GM10248 (cell line): ENCODE data around the gene LRBA.

Source experiments
- CTCF ChIA-PET: fragments of 300-600 bp; sonication (Branson Sonifier 250); formaldehyde crosslinking; extraction: SDS; loops from one replicate; lab custom pipeline; 2021; ENCODE audit warnings: antibody characterized with exemption; lab: Yijun Ruan, JAX
- POLR2A ChIA-PET: fragments of 350-650 bp; sonication (Branson Sonifier 250); formaldehyde crosslinking; extraction: SDS; loops from one replicate; lab custom pipeline; 2020; ENCODE audit warnings: antibody characterized with exemption; lab: Yijun Ruan, JAX
- DNase-seq: peaks from one replicate; pipeline ENCODE4 v3.0.0; 2012; ENCODE audit errors: extremely low spot score
- CTCF ChIP-seq: IDR thresholded peaks from 2 replicates; pipeline ENCODE4 v1.5.1; 2012; ENCODE audit warnings: mild to moderate bottlenecking, low read depth; ENCODE audit errors: extremely low read depth, missing control alignments, control extremely low read depth

The LRBA gene

GRCh38 chr4:150299816-150300215 is 715.3 kb downstream of the LRBA start:
- DNase-seq: no peak
- POLR2A ChIA-PET: no interaction called here
- CTCF ChIA-PET: interaction anchor here (1.0 to 2.8 kb wide), 5 partner anchors 8 to 567 kb away, joined by 3 to 10 read pairs (median 3); no protein-coding TSS in a partner anchor
- no peak for TF ChIP-seq CTCF

DNA sequence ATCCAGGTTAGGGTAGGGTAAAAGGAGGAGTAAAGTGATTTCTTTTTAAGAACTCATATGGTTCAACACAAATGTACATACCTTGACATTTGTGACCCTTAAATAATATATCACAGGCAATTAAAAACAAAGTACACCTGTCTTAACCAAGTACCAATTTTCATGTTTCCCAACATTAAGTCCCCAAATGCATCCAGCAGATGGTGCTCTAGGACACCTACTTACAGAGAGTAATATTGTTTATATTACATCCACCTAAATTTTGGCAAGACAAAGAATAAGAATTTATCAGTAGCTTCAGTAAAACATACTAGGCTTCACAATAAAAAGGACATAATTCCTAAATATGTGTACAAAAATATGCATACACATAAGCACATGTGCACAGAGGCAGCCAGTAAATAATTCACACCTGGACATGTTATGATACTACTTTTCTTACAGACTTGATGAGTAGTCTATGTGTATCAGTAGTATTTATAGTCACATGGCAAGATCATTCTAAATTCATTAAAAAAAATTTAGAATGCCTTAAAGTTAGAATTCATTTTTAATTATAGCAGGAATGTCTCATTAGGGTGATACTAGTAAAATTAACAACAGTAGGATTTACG is 717.1 kb downstream of the LRBA start:
- TF ChIP-seq CTCF: peak; percentile 41
- POLR2A ChIA-PET: no interaction called here
- peak; percentile 32 for DNase-seq
- CTCF ChIA-PET: interaction anchor here (1.0 to 3.5 kb wide), 8 partner anchors 8 to 574 kb away, joined by 3 to 28 read pairs (median 6); no protein-coding TSS in a partner anchor

GRCh38 chr4:150289881-150290280 is 725.2 kb downstream of the LRBA start:
- no peak for DNase-seq
- POLR2A ChIA-PET: no interaction called here
- CTCF ChIA-PET: no interaction called here
- TF ChIP-seq CTCF: no peak

DNA sequence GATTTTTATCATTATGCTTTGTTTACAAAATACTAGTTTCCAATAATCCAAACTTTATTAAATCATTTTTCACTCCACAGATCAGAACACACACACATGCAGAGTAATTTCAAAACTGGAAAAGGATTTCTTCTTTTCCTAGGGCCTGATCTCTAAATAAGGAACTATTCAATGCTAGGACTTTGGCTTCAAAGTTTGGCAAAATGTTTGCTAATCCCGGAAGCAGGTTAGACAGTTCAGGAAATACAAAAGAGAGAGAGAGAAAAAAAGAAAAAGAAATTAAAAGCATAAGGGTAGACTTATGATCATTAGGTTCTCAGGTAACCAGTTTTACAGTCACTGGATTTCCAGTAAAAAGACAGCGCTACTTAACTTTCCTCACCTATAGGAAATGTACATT is 725.9 kb downstream of the LRBA start:
- POLR2A ChIA-PET: no interaction called here
- DNase-seq: no peak

GRCh38 chr4:150286656-150287055 is 728.4 kb downstream of the LRBA start:
- TF ChIP-seq CTCF: no peak
- CTCF ChIA-PET: interaction anchor here (0.8 kb wide), 1 partner anchor 9 kb away, joined by 3 read pairs; no protein-coding TSS in a partner anchor
- POLR2A ChIA-PET: no interaction called here
- no peak for DNase-seq

More for the DNA sequence above, 725.9 kb downstream of the LRBA start:
- CTCF ChIA-PET: interaction anchor here (0.9 kb wide), 1 partner anchor 47 kb away, joined by 3 read pairs; no protein-coding TSS in a partner anchor
- TF ChIP-seq CTCF: no peak

DNA sequence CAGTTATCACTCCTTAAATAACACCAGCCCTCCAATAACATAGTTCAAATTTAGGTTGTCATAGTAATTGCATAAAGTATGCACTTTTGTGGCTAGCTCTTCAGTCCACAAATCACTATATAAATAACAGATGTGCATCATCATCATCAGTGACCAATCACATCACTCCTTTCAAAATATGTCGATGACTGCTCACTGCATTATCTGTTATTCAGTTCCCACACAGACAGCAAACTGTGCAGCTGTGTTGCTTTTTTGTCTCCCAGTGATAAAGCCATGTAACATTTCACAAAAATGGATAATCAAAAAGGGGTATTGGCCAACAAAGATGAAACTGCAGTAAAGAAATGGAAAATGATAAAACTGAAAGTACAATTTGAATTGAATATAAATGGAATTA is 731.4 kb downstream of the LRBA start:
- POLR2A ChIA-PET: no interaction called here
- CTCF ChIA-PET: interaction anchor here (1.0 to 1.2 kb wide), 2 partner anchors 28 to 31 kb away, joined by 3 to 4 read pairs; no protein-coding TSS in a partner anchor
- no peak for DNase-seq
- TF ChIP-seq CTCF: no peak
